Skeletal muscle cell (primary cell): Measurements from ENCODE around the gene APRT.
"Not testable (repeated sequence)": the region's sequence is repeated elsewhere in the genome, so short reads cannot be mapped to it uniquely, and the experiment has no call there.

ENCODE experiments used
- DNase-seq: peaks from one replicate; pipeline ENCODE4 v3.0.0-alpha.2; 2010; ENCODE audit warnings: low read depth
- H3K4me3 ChIP-seq: 2 replicates; pipeline ENCODE4 v1.5.1; 2011; ENCODE audit warnings: low read depth, mild to moderate bottlenecking, control low read depth, low read length, moderate library complexity

The APRT gene

GRCh38 chr16:88780142-88781062, 31.3 kb downstream of the APRT start:
- no peak for DNase-seq
- H3K4me3 ChIP-seq = no peak overlapping the region

- DNase-seq = no peak
- no peak overlapping the region for H3K4me3 ChIP-seq
Observed at GRCh38 chr16:88779406-88780141, 32.2 kb downstream of the APRT start.

- no peak for DNase-seq
- no peak overlapping the region for H3K4me3 ChIP-seq
Observed at GRCh38 chr16:88778541-88779065, 33.1 kb downstream of the APRT start.

GRCh38 chr16:88778271-88778525, 33.5 kb downstream of the APRT start:
- DNase-seq = no peak
- no peak overlapping the region for H3K4me3 ChIP-seq

- no peak overlapping the region for H3K4me3 ChIP-seq
- no peak for DNase-seq
Observed at GRCh38 chr16:88777471-88778270, 34.1 kb downstream of the APRT start.

GRCh38 chr16:88775825-88776224, 35.9 kb downstream of the APRT start:
- H3K4me3 ChIP-seq = no peak overlapping the region
- no peak for DNase-seq

GRCh38 chr16:88774544-88775393, 37.0 kb downstream of the APRT start:
- H3K4me3 ChIP-seq = no peak overlapping the region
- no peak for DNase-seq

GRCh38 chr16:88773812-88774291, 37.9 kb downstream of the APRT start:
- no peak overlapping the region for H3K4me3 ChIP-seq
- DNase-seq = no peak

GRCh38 chr16:88772871-88773811, 38.6 kb downstream of the APRT start:
- peak; percentile 69 for DNase-seq
- no peak overlapping the region for H3K4me3 ChIP-seq

GRCh38 chr16:88771781-88772180, 39.9 kb downstream of the APRT start:
- not testable (repeated sequence) for H3K4me3 ChIP-seq, DNase-seq

- H3K4me3 ChIP-seq = no peak overlapping the region
Observed at GRCh38 chr16:88771294-88771772, 40.4 kb downstream of the APRT start.

GRCh38 chr16:88770461-88771293, 41.1 kb downstream of the APRT start:
- H3K4me3 ChIP-seq = peak overlapping the region; percentile 22
- DNase-seq = peak; percentile 64

More at GRCh38 chr16:88771294-88771772, 40.4 kb downstream of the APRT start:
- no peak for DNase-seq

GRCh38 chr16:88769617-88770460, 41.9 kb downstream of the APRT start:
- peak overlapping the region; percentile 22 for H3K4me3 ChIP-seq
- no peak for DNase-seq

- DNase-seq = no peak
- no peak overlapping the region for H3K4me3 ChIP-seq
Observed at GRCh38 chr16:88768071-88768783, 43.5 kb downstream of the APRT start.

- no peak for DNase-seq
- no peak overlapping the region for H3K4me3 ChIP-seq
Observed at GRCh38 chr16:88767546-88768070, 44.1 kb downstream of the APRT start.
